WTC11 (cell line): ENCODE results near the gene NRTN. TPM values are rescaled to one million over a fixed set of nuclear protein-coding genes. Genes with fewer than 3 reads are reported as not detected.

Experiments used
- ATAC-seq: fragments of 200-7000 bp; cut with Tn5 transposase; 2 replicates; pipeline ENCODE4 v1.10.0; 2021; ENCODE audit warnings: mild to moderate bottlenecking, moderate library complexity
- CTCF ChIA-PET: fragments of 300-600 bp; sonication (Branson Sonifier 250); formaldehyde crosslinking; loops from one replicate; lab custom pipeline; 2021; ENCODE audit warnings: antibody characterized with exemption; lab: Charles Lee
- POLR2A ChIA-PET: fragments of 350-600 bp; sonication (Branson Sonifier 250); formaldehyde crosslinking; loops from one replicate; lab custom pipeline; 2021; ENCODE audit warnings: antibody characterized with exemption; lab: Charles Lee
- DNase-seq: peaks from one replicate; pipeline ENCODE4 v3.0.0; 2021; ENCODE audit warnings: low spot score
- H3K27ac Mint-ChIP-seq: 2 replicates; pipeline ENCODE4 v1.8.0; 2021; ENCODE audit warnings: mixed read lengths
- H3K27me3 Mint-ChIP-seq: 2 replicates; pipeline ENCODE4 v1.8.0; 2021; ENCODE audit warnings: low read depth, mild to moderate bottlenecking, moderate library complexity, mixed read lengths
- H3K36me3 Mint-ChIP-seq: 2 replicates; pipeline ENCODE4 v1.8.0; 2021; ENCODE audit warnings: mixed read lengths
- H3K4me1 Mint-ChIP-seq: 2 replicates; pipeline ENCODE4 v1.8.0; 2022; ENCODE audit warnings: mixed read lengths
- H3K4me3 Mint-ChIP-seq: 2 replicates; pipeline ENCODE4 v1.8.0; 2021; ENCODE audit warnings: mild to moderate bottlenecking, moderate library complexity, mixed read lengths
- H3K9me3 Mint-ChIP-seq: 2 replicates; pipeline ENCODE4 v1.8.0; 2021; ENCODE audit warnings: mixed read lengths
- ATF1 ChIP-seq: sonication (generic); formaldehyde crosslinking; IDR thresholded peaks from 2 replicates; pipeline ENCODE4 v1.8.1; 2023; ENCODE audit warnings: mild to moderate bottlenecking, moderate library complexity, missing genetic modification reagents
- ATF2 ChIP-seq: sonication (generic); formaldehyde crosslinking; IDR thresholded peaks from 2 replicates; pipeline ENCODE4 v1.8.1; 2022; ENCODE audit warnings: low read depth, missing genetic modification reagents, borderline replicate concordance
- ATF3 ChIP-seq: sonication (generic); formaldehyde crosslinking; conservative IDR thresholded peaks from 2 replicates; pipeline ENCODE4 v1.8.1; 2022; ENCODE audit warnings: mild to moderate bottlenecking, missing genetic modification reagents
- E2F1 ChIP-seq: sonication (generic); formaldehyde crosslinking; IDR thresholded peaks from 2 replicates; pipeline ENCODE4 v1.8.0; 2022; ENCODE audit warnings: mild to moderate bottlenecking, missing genetic modification reagents
- EMX1 ChIP-seq: fragments of 250-450 bp; sonication (Bioruptor Pico); IDR thresholded peaks from 2 replicates; pipeline ENCODE4 v1.8.0; 2021; ENCODE audit warnings: mild to moderate bottlenecking
- FOXK1 ChIP-seq: sonication (generic); formaldehyde crosslinking; IDR thresholded peaks from 2 replicates; pipeline ENCODE4 v1.8.0; 2022; ENCODE audit warnings: mild to moderate bottlenecking, moderate library complexity, missing genetic modification reagents
- FOXP4 ChIP-seq: sonication (generic); formaldehyde crosslinking; IDR thresholded peaks from 2 replicates; pipeline ENCODE4 v1.8.0; 2022; ENCODE audit warnings: mild to moderate bottlenecking, missing genetic modification reagents
- GABPB1 ChIP-seq: sonication (generic); formaldehyde crosslinking; IDR thresholded peaks from 2 replicates; pipeline ENCODE4 v1.8.1; 2023; ENCODE audit warnings: mild to moderate bottlenecking, missing genetic modification reagents
- NFYB ChIP-seq: sonication (generic); formaldehyde crosslinking; conservative IDR thresholded peaks from 2 replicates; pipeline ENCODE4 v1.8.0; 2022; ENCODE audit warnings: low read depth, missing genetic modification reagents
- PRDM15 ChIP-seq: sonication (generic); formaldehyde crosslinking; IDR thresholded peaks from 2 replicates; pipeline ENCODE4 v1.8.0; 2022; ENCODE audit warnings: missing genetic modification reagents
- SP1 ChIP-seq: sonication (generic); formaldehyde crosslinking; conservative IDR thresholded peaks from 2 replicates; pipeline ENCODE4 v1.8.1; 2022; ENCODE audit warnings: missing genetic modification reagents
- ZMAT4 ChIP-seq: fragments of 250-450 bp; sonication (Bioruptor Pico); IDR thresholded peaks from 2 replicates; pipeline ENCODE4 v1.9.0; 2021; ENCODE audit warnings: mild to moderate bottlenecking
- ZNF396 ChIP-seq: fragments of 250-450 bp; sonication (Bioruptor Pico); IDR thresholded peaks from 2 replicates; pipeline ENCODE4 v1.8.0; 2021; ENCODE audit warnings: mild to moderate bottlenecking, moderate library complexity, borderline replicate concordance
- ZNF416 ChIP-seq: fragments of 250-450 bp; sonication (Bioruptor Pico); IDR thresholded peaks from 2 replicates; pipeline ENCODE4 v1.9.0; 2021; ENCODE audit warnings: mild to moderate bottlenecking, inconsistent platforms
- ZNF423 ChIP-seq: fragments of 250-450 bp; sonication (Bioruptor Pico); IDR thresholded peaks from 2 replicates; pipeline ENCODE4 v2.1.2; 2022; ENCODE audit warnings: mild to moderate bottlenecking, moderate library complexity
- ZNF425 ChIP-seq: fragments of 250-450 bp; sonication (Bioruptor Pico); conservative IDR thresholded peaks from 2 replicates; pipeline ENCODE4 v1.9.0; 2021; ENCODE audit warnings: mild to moderate bottlenecking
- total RNA-seq: library from RNA; stranded (reverse); gene quantifications from 3 replicates; pipeline ENCODE4 v1.2.3, GENCODE V29; 2021

The NRTN gene
- total RNA-seq, 1 experiment from 2014 or later, result 6.1 TPM

- TF ChIP-seq ZNF423 (no peak), ATF3 (CRISPR knock-in tag) (peak; percentile 65; the same call in 1 of the 2 replicates)
- TF ChIP-seq, all 79 proteins: peak for 1
- DNase-seq, result no peak
- Mint-ChIP-seq H3K27ac (0 out of 2 replicates have a peak overlapping the region, but pooled peaks have one; percentile 11), H3K27me3 (peaks cover 9% of the 10 kb centered on the region), H3K4me1 (no peaks in the 10 kb centered on the region), H3K36me3 (no peaks in the 10 kb centered on the region), H3K9me3 (no peaks in the 10 kb centered on the region), H3K4me3 (no peak overlapping the region)
- no peak for ATAC-seq
- CTCF ChIA-PET, result interaction anchor here (0.6 to 0.7 kb wide), 2 partner anchors 37 to 61 kb away, joined by 3 to 5 read pairs; no protein-coding TSS in a partner anchor
- POLR2A ChIA-PET, result no interaction called here
These were observed 60.0 kb downstream of the NRTN start for GRCh38 chr19:5864725-5865486.

- Mint-ChIP-seq H3K4me1 (no peaks in the 10 kb centered on the region), H3K27me3 (peaks cover 9% of the 10 kb centered on the region)
- POLR2A ChIA-PET, result no interaction called here
- TF ChIP-seq EMX1 (CRISPR knock-in tag) (no peak), ZMAT4 (no peak), ATF2 (CRISPR knock-in tag) (no peak), ZNF416 (CRISPR knock-in tag) (no peak), ATF1 (CRISPR knock-in tag) (no peak), ZNF396 (CRISPR knock-in tag) (no peak), FOXK1 (CRISPR knock-in tag) (no peak), SP1 (CRISPR knock-in tag) (no peak)
- TF ChIP-seq, all 79 proteins: peak for 0
- ATAC-seq, result no peak
- no peak overlapping the region for H3K27ac Mint-ChIP-seq
- H3K4me3 Mint-ChIP-seq, result no peak overlapping the region
- CTCF ChIA-PET, result interaction anchor here (0.6 to 0.7 kb wide), 2 partner anchors 38 to 62 kb away, joined by 3 to 5 read pairs; no protein-coding TSS in a partner anchor
- no peaks in the 10 kb centered on the region for H3K9me3 Mint-ChIP-seq
- DNase-seq, result no peak
- H3K36me3 Mint-ChIP-seq, result no peaks in the 10 kb centered on the region
These were observed 60.9 kb downstream of the NRTN start for GRCh38 chr19:5865772-5866171.

GRCh38 chr19:5867201-5868136, 62.6 kb downstream of the NRTN start:
- Mint-ChIP-seq H3K4me1 (no peaks in the 10 kb centered on the region), H3K9me3 (no peaks in the 10 kb centered on the region), H3K27me3 (peaks cover 2% of the 10 kb centered on the region; the same call in 1 of the 2 replicates), H3K36me3 (no peaks in the 10 kb centered on the region), H3K4me3 (no peak overlapping the region), H3K27ac (no peak overlapping the region)
- DNase-seq (no peak), ATAC-seq (no peak)
- POLR2A ChIA-PET, result no interaction called here
- CTCF ChIA-PET, result no interaction called here
- TF ChIP-seq NFYB, result no peak
- TF ChIP-seq ZNF425 (CRISPR knock-in tag), result no peak
- no peak for TF ChIP-seq GABPB1 (CRISPR knock-in tag)
- no peak for TF ChIP-seq E2F1
- no peak for TF ChIP-seq FOXP4 (CRISPR knock-in tag)
- no peak for TF ChIP-seq PRDM15 (CRISPR knock-in tag)
